OCI-LY1 (cell line): Measurements from ENCODE around the gene ADAMTS6.

Experiments
- H2AFZ ChIP-seq: fragments of 200-600 bp; sonication (generic), shearing (Covaris generic); 2 replicates; pipeline ENCODE4 v1.6.0; 2014; ENCODE audit warnings: antibody characterized with exemption, mild to moderate bottlenecking, low read length
- H3F3A ChIP-seq: fragments of 200-600 bp; sonication (generic), shearing (Covaris generic); 2 replicates; pipeline ENCODE4 v1.6.0; 2014; ENCODE audit warnings: mild to moderate bottlenecking, antibody characterized with exemption, low read length, moderate library complexity; ENCODE audit not compliant: insufficient read depth
- H3K27ac ChIP-seq: fragments of 200-600 bp; sonication (generic); 2 replicates; pipeline ENCODE4 v1.5.1; 2014; ENCODE audit warnings: low read length, mixed run types, mild to moderate bottlenecking, low read depth; ENCODE audit not compliant: poor library complexity, severe bottlenecking
- H3K27me3 ChIP-seq: fragments of 200-600 bp; sonication (generic); 2 replicates; pipeline ENCODE4 v1.6.0; 2014; ENCODE audit warnings: antibody characterized with exemption, mild to moderate bottlenecking, low read length, moderate library complexity; ENCODE audit not compliant: insufficient read depth
- H3K36me3 ChIP-seq: fragments of 200-600 bp; sonication (generic); 2 replicates; pipeline ENCODE4 v1.6.1; 2014; ENCODE audit warnings: mild to moderate bottlenecking, antibody characterized with exemption, low read length, moderate library complexity, mixed read lengths; ENCODE audit not compliant: insufficient read depth
- H3K4me1 ChIP-seq: fragments of 200-600 bp; sonication (generic); 2 replicates; pipeline ENCODE4 v1.5.1; 2014; ENCODE audit warnings: mild to moderate bottlenecking, low read length, moderate library complexity; ENCODE audit not compliant: insufficient read depth, severe bottlenecking
- H3K4me2 ChIP-seq: fragments of 200-600 bp; sonication (generic), shearing (Covaris generic); 2 replicates; pipeline ENCODE4 v1.6.1; 2014; ENCODE audit warnings: low read length
- H3K4me3 ChIP-seq: fragments of 200-600 bp; sonication (generic); 2 replicates; pipeline ENCODE4 v1.5.1; 2014; ENCODE audit warnings: low read length, low read depth, mild to moderate bottlenecking, mixed read lengths; ENCODE audit not compliant: poor library complexity, severe bottlenecking
- H3K79me2 ChIP-seq: fragments of 200-600 bp; shearing (Covaris generic); 2 replicates; pipeline ENCODE4 v1.6.1; 2016; ENCODE audit warnings: mixed run types, low read length, mixed read lengths; ENCODE audit not compliant: insufficient read depth
- H3K9ac ChIP-seq: fragments of 200-600 bp; sonication (generic), shearing (Covaris generic); 2 replicates; pipeline ENCODE4 v1.6.1; 2014; ENCODE audit warnings: mild to moderate bottlenecking, low read length, mixed read lengths
- H3K9me2 ChIP-seq: fragments of 200-600 bp; sonication (generic), shearing (Covaris generic); 2 replicates; pipeline ENCODE4 v1.6.1; 2014; ENCODE audit warnings: low read depth, mild to moderate bottlenecking, low read length, mixed read lengths
- H3K9me3 ChIP-seq: fragments of 200-600 bp; shearing (Covaris generic); 2 replicates; pipeline ENCODE4 v1.6.1; 2014; ENCODE audit warnings: low read length, mixed read lengths
- H4K20me1 ChIP-seq: fragments of 200-600 bp; sonication (generic), shearing (Covaris generic); 2 replicates; pipeline ENCODE4 v1.6.0; 2016; ENCODE audit warnings: mild to moderate bottlenecking, low read length; ENCODE audit not compliant: insufficient read depth
- CTCF ChIP-seq: fragments of 200-600 bp; sonication (generic), shearing (Covaris generic); IDR thresholded peaks from 2 replicates; pipeline ENCODE4 v1.5.1; 2017; ENCODE audit warnings: mild to moderate bottlenecking, antibody characterized with exemption, low read length, moderate library complexity, mixed read lengths
- EZH2 ChIP-seq: fragments of 200-600 bp; sonication (generic), shearing (Covaris generic); IDR thresholded peaks from 2 replicates; pipeline ENCODE4 v1.8.0; 2017; ENCODE audit warnings: borderline replicate concordance, mixed run types, mild to moderate bottlenecking, antibody characterized with exemption, low read length, moderate library complexity, mixed read lengths

Gene ADAMTS6

DNA sequence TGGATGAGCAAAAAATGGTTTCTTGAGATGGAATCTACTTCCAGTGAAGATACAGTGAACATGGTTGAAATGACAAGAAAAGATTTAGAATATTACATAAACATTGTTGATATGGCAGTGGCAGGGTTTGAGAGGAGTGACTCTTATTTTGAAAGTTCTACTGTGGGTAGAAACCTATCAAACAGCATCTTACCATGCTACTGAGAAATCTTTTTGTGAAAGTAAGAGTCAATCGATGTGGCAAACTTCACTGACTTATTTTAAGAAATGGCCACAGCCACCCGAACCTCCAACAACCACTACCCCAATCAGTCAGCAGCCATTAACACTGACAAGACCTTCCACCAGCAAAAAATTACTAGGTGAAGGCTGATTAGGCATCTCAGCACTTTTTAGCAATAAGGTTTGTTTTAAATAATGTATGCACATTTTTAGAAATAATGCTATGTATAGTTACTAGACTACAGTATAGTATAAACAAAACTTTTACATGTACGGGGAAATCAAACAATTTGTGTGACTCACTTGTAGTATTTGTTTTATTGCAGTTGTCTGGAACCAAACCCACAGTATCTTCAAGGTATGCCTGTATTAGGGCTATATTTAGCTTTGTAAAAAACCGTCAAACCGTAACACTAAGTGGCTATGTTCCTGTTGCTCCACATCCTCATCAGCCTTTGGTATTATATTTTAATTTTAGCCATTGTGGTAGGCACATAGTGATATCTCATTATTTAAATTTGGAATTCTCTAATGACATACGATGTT, 30.6 kb upstream of the ADAMTS6 start:
- H3K4me1 ChIP-seq: peaks cover 9% of the 10 kb centered on the region
- H3K9ac ChIP-seq: no peak overlapping the region
- H3K9me3 ChIP-seq: no peaks in the 10 kb centered on the region
- no peak overlapping the region for H3K27ac ChIP-seq
- no peak overlapping the region for H2AFZ ChIP-seq
- no peak for TF ChIP-seq EZH2
- no peak for TF ChIP-seq CTCF
- no peaks in the 10 kb centered on the region for H3K9me2 ChIP-seq
- H3F3A ChIP-seq: no peaks in the 10 kb centered on the region
- no peak overlapping the region for H3K4me3 ChIP-seq
- no peaks in the 10 kb centered on the region for H3K79me2 ChIP-seq
- H3K36me3 ChIP-seq: peaks cover 14% of the 10 kb centered on the region
- H3K27me3 ChIP-seq: no peaks in the 10 kb centered on the region
- H4K20me1 ChIP-seq: no peaks in the 10 kb centered on the region
- H3K4me2 ChIP-seq: no peak overlapping the region

DNA sequence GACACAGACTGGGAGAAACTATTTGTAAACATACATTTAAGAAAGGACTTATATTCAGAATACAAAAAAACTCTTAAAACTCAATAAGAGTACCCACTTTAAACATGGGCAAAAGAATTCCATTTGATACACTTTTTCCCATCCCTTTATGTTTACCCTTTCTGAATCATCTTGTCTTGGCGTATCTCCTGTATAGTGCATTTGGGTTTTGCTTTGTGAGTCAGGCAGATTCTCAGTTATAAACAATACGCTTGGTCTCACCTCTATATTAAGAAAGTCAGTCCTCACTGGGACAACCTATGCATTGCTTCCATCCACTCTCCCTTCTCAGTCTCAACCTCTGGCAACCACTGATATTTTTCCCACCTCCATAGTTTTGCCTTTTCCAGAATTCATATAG, 27.3 kb upstream of the ADAMTS6 start:
- H3K79me2 ChIP-seq: no peaks in the 10 kb centered on the region
- no peaks in the 10 kb centered on the region for H3F3A ChIP-seq
- no peaks in the 10 kb centered on the region for H4K20me1 ChIP-seq
- H3K27me3 ChIP-seq: no peaks in the 10 kb centered on the region
- H3K9ac ChIP-seq: no peak overlapping the region
- H3K4me2 ChIP-seq: no peak overlapping the region
- TF ChIP-seq EZH2 (no peak), CTCF (no peak)
- H3K4me3 ChIP-seq: no peak overlapping the region
- H3K36me3 ChIP-seq: no peaks in the 10 kb centered on the region
- H3K4me1 ChIP-seq: peaks cover 9% of the 10 kb centered on the region
- no peak overlapping the region for H2AFZ ChIP-seq
- no peaks in the 10 kb centered on the region for H3K9me2 ChIP-seq
- no peaks in the 10 kb centered on the region for H3K9me3 ChIP-seq
- H3K27ac ChIP-seq: no peak overlapping the region

DNA sequence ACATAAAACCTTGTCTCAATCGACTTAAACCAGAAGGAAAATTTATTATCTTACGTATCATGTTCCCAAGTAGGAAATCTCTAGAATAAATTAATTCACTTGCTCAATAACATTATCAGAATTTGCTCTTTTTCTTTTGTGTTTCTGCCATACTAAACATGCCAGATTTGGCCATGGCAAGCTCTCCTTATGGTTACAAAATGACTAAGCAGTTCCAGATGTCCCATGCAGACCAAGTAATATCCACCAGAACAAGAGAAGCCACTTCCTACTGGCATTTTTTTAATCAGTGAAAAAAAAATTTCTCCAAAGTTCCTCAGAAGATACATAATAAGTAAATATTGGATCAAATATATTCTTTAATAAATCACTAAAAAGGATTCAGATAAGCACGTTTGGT, 25.2 kb upstream of the ADAMTS6 start:
- no peaks in the 10 kb centered on the region for H3K9me2 ChIP-seq
- H3K9ac ChIP-seq: no peak overlapping the region
- TF ChIP-seq CTCF (no peak), EZH2 (no peak)
- H3K27me3 ChIP-seq: no peaks in the 10 kb centered on the region
- H3K9me3 ChIP-seq: no peaks in the 10 kb centered on the region
- H3K4me1 ChIP-seq: no peaks in the 10 kb centered on the region
- H3K4me3 ChIP-seq: no peak overlapping the region
- H4K20me1 ChIP-seq: no peaks in the 10 kb centered on the region
- no peak overlapping the region for H3K4me2 ChIP-seq
- H3K36me3 ChIP-seq: no peaks in the 10 kb centered on the region
- no peak overlapping the region for H2AFZ ChIP-seq
- H3K27ac ChIP-seq: no peak overlapping the region
- no peaks in the 10 kb centered on the region for H3F3A ChIP-seq
- no peaks in the 10 kb centered on the region for H3K79me2 ChIP-seq
